NCI-H2196 (cell line): ENCODE measurements around the gene LIPM.
A peak's percentile ranks its signal among the peaks of the same experiment; 100 is the strongest.
"Not testable (repeated sequence)": the region's sequence is repeated elsewhere in the genome, so short reads cannot be mapped to it uniquely, and the experiment has no call there.

Experiments used
- DNase-seq: peaks from one replicate; lab custom pipeline; 2025; ENCODE audit not compliant: unreplicated experiment; lab: John Stamatoyannopoulos, UW

The LIPM gene

DNA sequence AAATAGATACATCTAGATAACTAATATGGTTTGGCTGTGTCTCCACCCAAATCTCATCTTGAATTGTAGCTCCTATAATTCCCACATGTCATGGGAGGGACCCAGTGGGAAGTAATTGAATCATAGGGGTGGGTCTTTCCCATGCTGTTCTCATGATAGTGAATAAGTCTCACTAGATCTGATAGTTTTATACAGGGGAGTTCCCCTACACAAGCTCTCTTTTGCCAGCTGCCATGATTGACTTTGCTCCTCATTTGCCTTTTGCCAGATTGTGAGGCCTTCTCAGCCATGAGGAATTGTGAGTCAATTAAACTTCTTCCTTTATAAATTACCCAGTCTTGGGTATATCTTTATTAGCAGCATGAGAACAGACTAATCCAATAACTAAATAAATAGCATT lies 35.1 kb downstream of the LIPM start:
- DNase-seq, result not testable (repeated sequence)

- DNase-seq, result no peak
Observed at GRCh38 chr10:88838766-88839350, 36.3 kb downstream of the LIPM start.

- DNase-seq, result no peak
Observed at GRCh38 chr10:88840104-88840503, 37.6 kb downstream of the LIPM start.

DNA sequence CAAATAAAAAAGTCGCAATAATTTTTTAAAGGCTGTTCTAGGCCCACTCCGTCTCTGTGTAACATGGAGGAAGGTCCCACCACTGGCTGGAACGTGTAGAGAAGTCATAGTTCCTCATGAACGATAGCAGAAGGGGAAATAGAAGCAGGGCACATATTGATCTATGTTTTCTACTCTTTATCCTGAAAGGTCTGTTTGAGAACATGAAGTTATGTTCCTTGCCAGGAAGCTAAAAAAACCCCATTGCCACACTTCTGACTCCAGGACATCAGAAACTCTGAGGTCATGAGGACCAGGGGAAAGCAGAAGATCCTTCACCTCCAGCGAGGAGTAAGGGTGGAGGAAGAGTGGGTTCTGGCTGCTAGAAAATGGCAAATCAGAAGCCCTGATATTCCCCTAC lies 38.4 kb downstream of the LIPM start:
- no peak for DNase-seq

GRCh38 chr10:88841316-88842111 lies 39.0 kb downstream of the LIPM start:
- no peak for DNase-seq

DNA sequence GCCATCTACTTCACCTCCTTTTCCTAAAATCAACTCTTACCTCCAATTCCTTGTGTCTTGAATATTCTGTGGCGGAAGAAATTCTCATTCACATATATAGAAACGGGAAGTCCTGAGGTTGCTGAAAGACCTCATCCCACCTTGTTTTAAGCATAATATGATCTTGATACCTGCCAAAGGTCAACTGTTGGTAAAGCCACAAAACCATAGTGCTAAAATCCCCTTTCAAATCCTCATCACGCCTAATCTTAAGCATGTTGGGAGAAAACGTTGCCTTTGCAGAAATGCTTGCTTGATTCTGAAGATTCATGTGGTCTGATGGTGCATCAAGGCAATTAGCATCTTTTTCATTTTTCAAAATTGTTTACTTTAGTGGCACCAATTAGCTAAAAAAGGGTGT lies 40.6 kb downstream of the LIPM start:
- no peak for DNase-seq

DNA sequence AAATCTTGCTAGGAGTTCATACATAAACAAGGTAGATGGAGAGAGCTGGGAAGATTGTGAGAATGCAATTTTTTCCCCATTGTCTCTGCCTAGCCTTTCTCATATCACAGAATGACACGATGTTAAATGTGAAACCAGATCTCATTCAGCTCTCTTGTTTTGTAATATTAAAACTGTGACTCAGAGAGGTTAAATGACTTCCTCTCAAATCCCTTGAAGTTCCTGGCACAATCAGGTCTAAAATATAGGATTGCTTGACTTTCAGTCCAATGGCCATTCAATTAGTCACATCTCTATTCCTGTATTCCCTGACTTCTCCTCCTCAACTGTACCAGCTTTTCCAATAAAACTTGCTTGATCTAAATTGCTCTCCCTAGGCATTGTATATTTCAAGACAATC lies 46.0 kb downstream of the LIPM start:
- DNase-seq, result no peak

- no peak for DNase-seq
Observed at GRCh38 chr10:88849234-88849633, 46.7 kb downstream of the LIPM start.

- DNase-seq, result no peak
Observed at GRCh38 chr10:88850712-88851111, 48.2 kb downstream of the LIPM start.

DNA sequence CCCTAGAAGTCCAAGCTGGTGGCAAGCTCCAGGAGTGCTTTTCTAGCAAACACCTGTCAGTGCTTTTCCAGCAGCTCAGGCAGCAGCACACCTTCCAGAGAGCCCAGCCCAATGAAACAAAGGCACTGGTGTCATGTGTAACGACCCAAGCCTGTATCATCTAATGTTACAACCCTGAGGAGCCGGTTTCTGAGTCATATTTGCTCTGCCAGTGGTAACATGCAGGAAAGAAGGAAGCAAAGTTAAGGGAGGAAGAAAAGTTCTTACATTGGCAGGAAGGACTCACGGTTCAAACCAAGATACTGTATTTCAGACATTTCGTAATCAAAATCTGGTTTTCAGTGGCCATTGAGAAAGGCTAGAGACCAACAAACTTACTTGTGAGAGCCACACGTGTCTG lies 49.2 kb downstream of the LIPM start, which contains the start of gene ANKRD22:
Gene ANKRD22, minus strand, starts transcription at position 139 of the 400 bp plus-strand sequence. CDS start 237 bp downstream, outside the sequence.
- DNase-seq, result peak; percentile 38

DNA sequence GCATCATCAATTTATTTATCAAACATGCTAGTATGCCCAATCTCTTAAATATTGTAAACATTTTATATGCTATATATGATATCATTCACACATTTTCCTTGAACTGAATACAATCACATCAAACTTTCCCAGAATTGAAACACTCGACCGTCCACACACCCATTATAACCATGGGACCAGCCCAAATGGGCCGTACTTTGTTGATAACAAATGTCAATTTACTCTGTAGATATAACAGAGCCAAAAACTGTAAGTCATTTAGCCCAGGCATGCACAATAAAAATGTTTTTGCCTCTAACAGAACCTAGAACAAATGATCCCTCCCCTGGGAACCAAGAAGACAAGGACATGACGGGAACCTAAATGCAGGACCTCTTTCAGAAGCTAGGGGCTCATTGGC lies 49.8 kb downstream of the LIPM start:
- DNase-seq, result no peak

DNA sequence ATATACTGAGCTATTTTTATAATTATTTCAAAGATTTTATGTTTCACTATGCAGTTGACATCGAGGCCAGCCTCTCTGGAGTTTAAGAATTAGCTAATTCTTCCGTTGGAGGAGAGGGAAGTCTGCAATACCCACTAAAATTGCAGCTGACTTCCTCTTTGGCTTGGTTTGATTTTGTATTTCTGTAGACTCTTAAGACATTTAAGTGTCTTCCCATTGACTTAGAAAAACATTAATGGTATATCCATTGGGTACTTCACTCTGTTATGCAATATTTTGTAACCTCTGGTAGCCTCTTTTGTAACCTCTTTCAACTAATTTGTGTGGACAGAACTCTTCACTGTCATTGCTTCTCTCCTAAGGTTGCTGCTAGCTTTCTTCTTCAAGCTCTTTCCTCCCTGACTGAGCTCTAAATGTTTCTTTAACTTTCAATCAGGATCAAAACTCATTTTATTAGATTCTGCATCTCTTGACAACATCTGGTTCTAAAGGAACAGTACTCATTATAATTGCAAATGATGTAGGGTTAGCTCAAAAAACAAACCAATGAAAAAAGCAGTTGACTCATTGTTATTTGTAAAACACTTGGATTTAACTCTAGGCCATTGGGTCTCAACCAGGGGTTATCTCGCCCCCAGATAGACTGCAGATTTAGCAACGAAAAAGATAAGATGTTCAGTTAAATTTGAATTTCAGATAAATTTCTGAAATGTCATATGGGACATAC lies 50.8 kb downstream of the LIPM start:
- no peak for DNase-seq

GRCh38 chr10:88854684-88855083 lies 52.2 kb downstream of the LIPM start:
- DNase-seq, result no peak

- DNase-seq, result no peak
Observed at GRCh38 chr10:88857831-88858230, 55.3 kb downstream of the LIPM start.

GRCh38 chr10:88858491-88858890 lies 56.0 kb downstream of the LIPM start:
- no peak for DNase-seq

- DNase-seq, result no peak
Observed at GRCh38 chr10:88861036-88861435, 58.5 kb downstream of the LIPM start.

- no peak for DNase-seq
Observed at GRCh38 chr10:88865281-88865876, 62.8 kb downstream of the LIPM start.

GRCh38 chr10:88866454-88866853 lies 63.9 kb downstream of the LIPM start:
- no peak for DNase-seq

DNA sequence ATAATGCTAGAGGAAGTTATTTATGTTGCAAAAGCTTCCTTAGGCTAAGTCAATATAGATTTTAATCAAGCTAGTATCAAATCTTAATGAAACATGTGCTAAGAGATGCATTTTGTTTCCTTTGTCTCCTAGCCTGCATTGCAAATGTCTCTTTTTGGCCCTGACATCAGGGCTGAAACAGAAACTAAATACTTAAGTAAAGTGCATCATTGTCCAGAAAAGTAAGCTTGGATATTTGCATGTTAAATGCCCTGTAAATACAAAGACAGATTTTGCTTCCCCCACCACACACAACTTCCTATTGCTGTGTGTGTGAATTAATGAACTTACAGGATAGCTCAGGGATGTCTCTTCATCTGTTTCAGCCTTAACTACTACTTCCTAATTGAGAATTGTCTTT lies 67.6 kb downstream of the LIPM start:
- DNase-seq, result no peak
